Body of pancreas (tissue), 4 donors: ENCODE data around the gene SESN3. TPM values are rescaled to one million over a fixed set of nuclear protein-coding genes. Genes with fewer than 3 reads are reported as not detected.

Source experiments
- ATAC-seq: fragments of 150-250 bp; one replicate; pipeline ENCODE4 v1.9.1; 2016
- DNase-seq, 4 donors: peaks; one replicate each; pipeline ENCODE4 v3.0.0-alpha.2; 2019
- H3K27ac ChIP-seq, 4 donors: fragments of 200-600 bp; sonication (generic); 1 replicate in 3 of 4; 2 replicates in 1 of 4; pipeline versions ENCODE4 v1.5.1 to v1.6.1; 2016 to 2019; ENCODE audit warnings: mild to moderate bottlenecking in 1 of 4, mixed read lengths in 1 of 4, moderate library complexity in 1 of 4
- H3K27me3 ChIP-seq, 2 donors: fragments of 200-600 bp; sonication (generic); one replicate each; pipeline ENCODE4 v1.6.0; 2016; ENCODE audit warnings: mild to moderate bottlenecking in 1 of 2
- H3K36me3 ChIP-seq, 2 donors: fragments of 200-600 bp; sonication (generic); replicated peaks in 1 of 2; 2 replicates each; pipeline ENCODE4 v1.5.1; 2016; ENCODE audit warnings: low read depth in 2 of 2; ENCODE audit not compliant: insufficient read depth in 1 of 2
- H3K4me1 ChIP-seq: fragments of 200-600 bp; sonication (generic); one replicate; pipeline ENCODE4 v1.6.0; 2016
- H3K4me3 ChIP-seq, 2 donors: fragments of 200-600 bp; sonication (generic); 1 replicate in 1 of 2; 2 replicates in 1 of 2; pipeline ENCODE4 v1.5.1; 2016 to 2019
- H3K9me3 ChIP-seq, 3 donors: fragments of 200-600 bp; sonication (generic); 1 replicate in 2 of 3; 2 replicates in 1 of 3; pipeline ENCODE4 v1.5.1; 2016
- POLR2A ChIP-seq, 3 donors: fragments of 450-650 bp; IDR thresholded peaks; one replicate each; pipeline ENCODE4 v1.6.1; 2016; ENCODE audit warnings: antibody characterized with exemption in 3 of 3, mild to moderate bottlenecking in 2 of 3
- WGBS, 2 donors: methylation state at CpG; one replicate each; pipeline ENCODE4 v1.1.5; 2017; 5-methylcytosine and 5-hydroxymethylcytosine counted together
- intact Hi-C: fragments of 100-400 bp; cut with DNase I; formaldehyde crosslinking; loops from one replicate; pipeline ENCODE4 v1.15.1; 2023
- total RNA-seq, 2 donors: library from RNA; depleted of rRNA; stranded (reverse); fragments of >200 nt; gene quantifications; one replicate each; pipeline ENCODE4 v1.1.0, GENCODE V29; 2016
- TF ChIP-seq, protein P1 (sequence below), 7 experiments: fragments of 450-650 bp in 4 of 7; fragments of 200-600 bp in 3 of 7; sonication (generic) in 3 of 7; IDR thresholded peaks; one replicate each; pipeline ENCODE4 v1.5.1; 2016 to 2019; ENCODE audit warnings: antibody characterized with exemption in 7 of 7

The SESN3 gene
- total RNA-seq, 2 donors from 2014 or later: 9.6 to 11.4 TPM

GRCh38 chr11:95245581-95245980 lies 14.6 kb upstream of the SESN3 start:
- Histone ChIP-seq H3K27me3 (no peaks in the 10 kb centered on the region), H3K4me3 (no peak overlapping the region), H3K9me3 (no peaks in the 10 kb centered on the region), H3K4me1 (peaks cover 8% of the 10 kb centered on the region), H3K27ac (no peak overlapping the region), H3K36me3 (no peaks in the 10 kb centered on the region)
- WGBS, 2 donors: 93 to 100% methylated on average over 1 of the region's 1 CpG
- intact Hi-C loops: no loop called here
- TF ChIP-seq, protein P1, sequence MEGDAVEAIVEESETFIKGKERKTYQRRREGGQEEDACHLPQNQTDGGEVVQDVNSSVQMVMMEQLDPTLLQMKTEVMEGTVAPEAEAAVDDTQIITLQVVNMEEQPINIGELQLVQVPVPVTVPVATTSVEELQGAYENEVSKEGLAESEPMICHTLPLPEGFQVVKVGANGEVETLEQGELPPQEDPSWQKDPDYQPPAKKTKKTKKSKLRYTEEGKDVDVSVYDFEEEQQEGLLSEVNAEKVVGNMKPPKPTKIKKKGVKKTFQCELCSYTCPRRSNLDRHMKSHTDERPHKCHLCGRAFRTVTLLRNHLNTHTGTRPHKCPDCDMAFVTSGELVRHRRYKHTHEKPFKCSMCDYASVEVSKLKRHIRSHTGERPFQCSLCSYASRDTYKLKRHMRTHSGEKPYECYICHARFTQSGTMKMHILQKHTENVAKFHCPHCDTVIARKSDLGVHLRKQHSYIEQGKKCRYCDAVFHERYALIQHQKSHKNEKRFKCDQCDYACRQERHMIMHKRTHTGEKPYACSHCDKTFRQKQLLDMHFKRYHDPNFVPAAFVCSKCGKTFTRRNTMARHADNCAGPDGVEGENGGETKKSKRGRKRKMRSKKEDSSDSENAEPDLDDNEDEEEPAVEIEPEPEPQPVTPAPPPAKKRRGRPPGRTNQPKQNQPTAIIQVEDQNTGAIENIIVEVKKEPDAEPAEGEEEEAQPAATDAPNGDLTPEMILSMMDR (IDR thresholded peaks at IDR 0.05): no peak
- TF ChIP-seq POLR2A (IDR thresholded peaks at IDR 0.05): no peak
- ATAC-seq (no peak), DNase-seq (no peak)

DNA sequence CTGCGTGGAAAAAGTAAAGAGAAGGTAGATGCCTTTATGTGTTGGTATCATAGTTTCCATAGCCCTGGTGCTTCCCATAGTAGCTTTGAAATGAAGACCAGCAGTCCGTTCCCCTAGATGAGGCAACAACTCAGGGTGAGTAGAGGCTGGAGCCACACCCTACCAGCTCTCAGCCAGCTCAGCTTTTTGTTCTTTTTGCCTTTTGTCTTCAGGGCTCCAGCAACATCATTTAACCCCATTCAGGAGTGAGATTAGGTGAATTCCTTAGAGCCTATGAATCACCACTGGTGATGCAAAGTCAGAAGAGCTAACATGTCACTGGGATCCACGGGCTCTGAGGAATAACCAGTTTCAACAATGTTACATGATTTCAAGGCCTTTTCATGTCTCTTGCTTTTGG lies 14.0 kb upstream of the SESN3 start:
- ATAC-seq (no peak), DNase-seq (no peak)
- WGBS, 2 donors: 42 to 47% methylated on average over 3 of the region's 3 CpGs
- Histone ChIP-seq H3K4me3 (no peak overlapping the region), H3K27me3 (no peaks in the 10 kb centered on the region), H3K36me3 (no peaks in the 10 kb centered on the region), H3K4me1 (peaks cover 8% of the 10 kb centered on the region), H3K9me3 (no peaks in the 10 kb centered on the region), H3K27ac (no peak overlapping the region)
- intact Hi-C loops: no loop called here
- TF ChIP-seq POLR2A (IDR thresholded peaks at IDR 0.05): no peak
- TF ChIP-seq, protein P1 (IDR thresholded peaks at IDR 0.05): no peak

DNA sequence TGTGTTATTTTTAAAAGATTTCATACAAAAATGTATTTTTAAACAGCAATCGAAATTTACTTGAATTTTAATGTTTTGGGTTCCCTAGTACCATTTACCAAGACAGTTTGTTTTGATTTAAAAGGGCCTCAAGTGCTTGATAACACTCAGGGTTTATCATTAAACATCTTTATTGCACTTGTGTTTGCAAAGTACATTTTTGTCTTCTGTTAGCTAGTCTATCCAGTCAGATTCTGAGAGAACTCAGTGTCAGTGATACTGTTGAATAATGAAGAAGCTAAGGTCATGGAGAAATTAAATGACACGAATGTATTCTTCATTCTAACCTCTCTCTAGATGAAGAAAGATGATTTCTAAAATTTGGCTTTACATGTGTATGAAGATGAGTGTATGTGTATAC lies 12.7 kb upstream of the SESN3 start:
- TF ChIP-seq, protein P1 (IDR thresholded peaks at IDR 0.05): no peak
- TF ChIP-seq POLR2A (IDR thresholded peaks at IDR 0.05): no peak
- H3K4me1 ChIP-seq: peaks cover 8% of the 10 kb centered on the region
- H3K36me3 ChIP-seq: no peaks in the 10 kb centered on the region
- ATAC-seq (no peak), DNase-seq (no peak)
- WGBS, 2 donors: 30 to 35% methylated on average over 2 of the region's 2 CpGs
- no peak overlapping the region for H3K27ac ChIP-seq
- no peak overlapping the region for H3K4me3 ChIP-seq
- no peaks in the 10 kb centered on the region for H3K27me3 ChIP-seq
- no peaks in the 10 kb centered on the region for H3K9me3 ChIP-seq
- intact Hi-C loops: no loop called here

DNA sequence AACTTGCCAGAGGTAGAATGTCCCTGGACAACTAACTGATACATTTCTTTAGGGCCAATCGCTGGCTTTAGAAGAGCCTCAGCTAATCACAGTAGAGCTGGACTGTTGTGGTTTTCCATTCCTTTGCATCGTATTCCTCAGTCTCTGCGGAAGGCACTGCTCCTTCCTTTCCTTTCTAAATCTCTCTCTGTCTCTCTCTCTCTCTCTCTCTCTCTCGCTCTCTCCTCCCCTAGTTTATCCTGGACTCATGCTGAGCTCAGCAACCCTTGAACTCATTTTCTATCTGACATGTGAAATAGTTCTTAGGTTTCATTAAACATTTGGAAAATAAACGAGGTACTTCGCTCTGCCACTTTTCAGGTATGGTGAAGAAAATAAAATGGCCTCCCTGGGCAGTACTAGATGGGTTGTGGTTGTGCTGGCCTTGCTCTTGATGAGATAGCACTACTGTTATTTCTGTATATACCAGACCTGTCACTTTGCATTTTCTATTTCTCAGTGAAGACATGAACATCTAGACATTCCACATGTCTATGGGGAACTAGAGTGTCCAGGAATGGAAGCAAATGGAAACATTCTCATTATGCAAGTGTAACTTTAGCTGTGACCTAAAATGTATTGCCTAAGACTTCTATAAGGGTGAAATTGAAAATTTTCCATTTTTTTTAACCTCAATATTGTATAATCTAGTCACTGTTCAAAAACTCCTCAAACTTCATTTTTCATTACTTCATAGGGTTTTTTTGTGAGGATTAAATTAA lies 12.0 kb upstream of the SESN3 start:
- H3K27me3 ChIP-seq: no peaks in the 10 kb centered on the region
- intact Hi-C loops: no loop called here
- ATAC-seq: no peak
- H3K27ac ChIP-seq: peak overlapping the region in 3 of 4 donors; percentile 54 to 66 (median 55)
- H3K4me1 ChIP-seq: peaks cover 8% of the 10 kb centered on the region
- H3K4me3 ChIP-seq: no peak overlapping the region
- no peaks in the 10 kb centered on the region for H3K36me3 ChIP-seq
- no peak for DNase-seq
- no peaks in the 10 kb centered on the region for H3K9me3 ChIP-seq
- TF ChIP-seq, protein P1 (IDR thresholded peaks at IDR 0.05): no peak
- TF ChIP-seq POLR2A (IDR thresholded peaks at IDR 0.05): no peak
- WGBS, 2 donors: 76 to 80% methylated on average over 6 of the region's 6 CpGs
